HepG2 (cell line): ENCODE data around the gene ADGRD1. TPM values are rescaled to one million over a fixed set of nuclear protein-coding genes. Genes with fewer than 3 reads are reported as not detected.

Experiments
- KLF11 ChIP-seq: IDR thresholded peaks from 2 replicates; pipeline ENCODE4 v1.6.1; 2016; ENCODE audit warnings: missing compliant biosample characterization
- MIXL1 ChIP-seq: IDR thresholded peaks from 2 replicates; pipeline ENCODE4 v1.6.1; 2016
- PPARG ChIP-seq: conservative IDR thresholded peaks from 2 replicates; pipeline ENCODE4 v1.6.1; 2016; ENCODE audit warnings: missing biosample characterization, missing genetic modification reagents
- SOX5 ChIP-seq: IDR thresholded peaks from 2 replicates; pipeline ENCODE4 v1.6.1; 2016; ENCODE audit warnings: borderline replicate concordance
- ZNF263 ChIP-seq: sonication (generic); formaldehyde crosslinking; IDR thresholded peaks from 2 replicates; pipeline ENCODE4 v1.4.0; 2020; ENCODE audit warnings: missing genetic modification reagents
- polyA plus RNA-seq, 8 experiments: library from polyadenylated mRNA; depleted of rRNA in 3 of 8; stranded (reverse) in 7 of 8; unstranded in 1 of 8; fragments of >200 nt; fragmentation: Illumina TruSeq in 4 of 8; extraction: Trizol in 4 of 8; gene quantifications; 2 replicates each; pipeline versions ENCODE4 v1.2.1 to v1.2.3, GENCODE V29; 2011 to 2016; ENCODE audit warnings: low read depth in 4 of 8, missing spikeins in 1 of 8, mixed read lengths in 1 of 8; ENCODE audit not compliant: insufficient read depth in 1 of 8
- total RNA-seq, 5 experiments: library from RNA; depleted of rRNA; stranded (reverse); fragments of >200 nt; fragmentation: Illumina TruSeq; extraction: Trizol; gene quantifications; 2 replicates each; pipeline ENCODE4 v1.2.3, GENCODE V29; 2016; ENCODE audit warnings: low read depth in 1 of 5
- TF ChIP-seq, protein P1 (sequence below): sonication (generic); formaldehyde crosslinking; IDR thresholded peaks from 2 replicates; pipeline ENCODE4 v1.4.0; 2020; ENCODE audit warnings: missing genetic modification reagents, borderline replicate concordance
- TF ChIP-seq, protein P2 (sequence below): sonication (generic); formaldehyde crosslinking; IDR thresholded peaks from 2 replicates; pipeline ENCODE4 v1.5.0; 2020; ENCODE audit warnings: missing genetic modification reagents

Gene ADGRD1
- total and polyA plus RNA-seq, 2 of the 13 experiments (the other 11 are each of a cell fraction or from before 2014, with no cell fraction given) = 0.46 to 12.4 TPM

DNA sequence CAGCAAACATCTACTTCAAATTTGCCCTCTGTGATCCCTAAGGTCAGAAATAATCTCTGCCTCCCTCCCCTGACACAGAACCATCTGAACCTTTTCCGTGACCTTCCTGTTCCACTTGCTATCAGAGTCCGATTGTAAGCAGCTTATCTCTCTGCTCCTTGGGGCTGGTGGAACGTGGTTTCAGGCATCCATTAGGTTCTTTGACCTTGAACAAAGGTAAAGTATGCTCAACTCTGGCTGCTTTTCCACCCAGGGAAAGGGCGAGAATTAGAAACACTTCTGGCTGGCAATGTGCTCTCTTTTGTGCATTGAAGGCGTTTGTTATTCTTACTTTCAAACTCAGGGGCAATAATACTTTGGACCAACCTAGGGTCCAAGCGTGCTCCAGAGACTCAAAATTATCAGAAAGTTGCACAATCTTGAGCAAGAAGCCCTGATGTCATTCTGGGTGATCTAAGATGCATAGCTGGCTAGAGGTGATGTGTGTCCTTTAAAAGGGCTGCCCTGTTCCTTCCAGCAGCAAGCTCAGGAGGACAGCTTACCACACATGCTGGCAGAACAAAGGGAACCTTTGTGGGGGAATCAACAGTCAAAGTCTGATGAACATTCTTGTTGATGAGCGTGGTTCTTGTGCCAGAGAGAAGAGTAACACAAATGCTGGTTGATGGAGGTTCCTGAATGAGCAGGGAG lies 29.8 kb downstream of the ADGRD1 start (continued):
- TF ChIP-seq SOX5 (CRISPR knock-in tag) = peak; percentile 43; the same call in 1 of the 2 replicates
- TF ChIP-seq PPARG (CRISPR knock-in tag) = 0 out of 2 replicates have a peak, but pooled peaks have one; percentile 27
- no peak; the same call in 1 of the 2 replicates for TF ChIP-seq KLF11 (CRISPR knock-in tag)
- no peak for TF ChIP-seq ZNF263 (CRISPR knock-in tag)
- TF ChIP-seq, protein P1, sequence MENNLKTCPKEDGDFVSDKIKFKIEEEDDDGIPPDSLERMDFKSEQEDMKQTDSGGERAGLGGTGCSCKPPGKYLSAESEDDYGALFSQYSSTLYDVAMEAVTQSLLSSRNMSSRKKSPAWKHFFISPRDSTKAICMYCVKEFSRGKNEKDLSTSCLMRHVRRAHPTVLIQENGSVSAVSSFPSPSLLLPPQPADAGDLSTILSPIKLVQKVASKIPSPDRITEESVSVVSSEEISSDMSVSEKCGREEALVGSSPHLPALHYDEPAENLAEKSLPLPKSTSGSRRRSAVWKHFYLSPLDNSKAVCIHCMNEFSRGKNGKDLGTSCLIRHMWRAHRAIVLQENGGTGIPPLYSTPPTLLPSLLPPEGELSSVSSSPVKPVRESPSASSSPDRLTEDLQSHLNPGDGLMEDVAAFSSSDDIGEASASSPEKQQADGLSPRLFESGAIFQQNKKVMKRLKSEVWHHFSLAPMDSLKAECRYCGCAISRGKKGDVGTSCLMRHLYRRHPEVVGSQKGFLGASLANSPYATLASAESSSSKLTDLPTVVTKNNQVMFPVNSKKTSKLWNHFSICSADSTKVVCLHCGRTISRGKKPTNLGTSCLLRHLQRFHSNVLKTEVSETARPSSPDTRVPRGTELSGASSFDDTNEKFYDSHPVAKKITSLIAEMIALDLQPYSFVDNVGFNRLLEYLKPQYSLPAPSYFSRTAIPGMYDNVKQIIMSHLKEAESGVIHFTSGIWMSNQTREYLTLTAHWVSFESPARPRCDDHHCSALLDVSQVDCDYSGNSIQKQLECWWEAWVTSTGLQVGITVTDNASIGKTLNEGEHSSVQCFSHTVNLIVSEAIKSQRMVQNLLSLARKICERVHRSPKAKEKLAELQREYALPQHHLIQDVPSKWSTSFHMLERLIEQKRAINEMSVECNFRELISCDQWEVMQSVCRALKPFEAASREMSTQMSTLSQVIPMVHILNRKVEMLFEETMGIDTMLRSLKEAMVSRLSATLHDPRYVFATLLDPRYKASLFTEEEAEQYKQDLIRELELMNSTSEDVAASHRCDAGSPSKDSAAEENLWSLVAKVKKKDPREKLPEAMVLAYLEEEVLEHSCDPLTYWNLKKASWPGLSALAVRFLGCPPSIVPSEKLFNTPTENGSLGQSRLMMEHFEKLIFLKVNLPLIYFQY (CRISPR knock-in tag) = peak; percentile 46; the same call in 1 of the 2 replicates
- TF ChIP-seq MIXL1 (CRISPR knock-in tag) = peak; percentile 64; the same call in 1 of the 2 replicates
- TF ChIP-seq, protein P2, sequence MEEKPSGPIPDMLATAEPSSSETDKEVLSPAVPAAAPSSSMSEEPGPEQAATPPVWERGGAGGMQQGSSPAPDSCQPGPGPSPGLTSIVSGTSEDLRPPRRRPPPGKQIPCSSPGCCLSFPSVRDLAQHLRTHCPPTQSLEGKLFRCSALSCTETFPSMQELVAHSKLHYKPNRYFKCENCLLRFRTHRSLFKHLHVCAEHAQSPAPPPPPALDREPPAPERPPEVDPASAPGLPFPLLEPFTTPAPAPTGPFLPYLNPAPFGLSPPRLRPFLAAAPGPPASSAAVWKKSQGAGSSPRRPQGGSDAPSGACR (CRISPR knock-in tag) = no peak
